Esophagus squamous epithelium (tissue), 5 donors: ENCODE results near the gene OR4F15. TPM values are rescaled to one million over a fixed set of nuclear protein-coding genes. Genes with fewer than 3 reads are reported as not detected.

Source experiments
- DNase-seq: peaks from one replicate; lab custom pipeline; 2025; lab: John Stamatoyannopoulos, UW
- H3K27ac ChIP-seq, 4 donors: fragments of 200-600 bp; sonication (generic); one replicate each; pipeline ENCODE4 v1.5.1; 2016 to 2019; ENCODE audit warnings: mild to moderate bottlenecking in 1 of 4
- H3K27me3 ChIP-seq, 4 donors: fragments of 200-600 bp; sonication (generic); 1 replicate in 3 of 4; 2 replicates in 1 of 4; pipeline versions ENCODE4 v1.5.1 to v1.6.0; 2017 to 2021; ENCODE audit warnings: antibody characterized with exemption in 1 of 4
- H3K36me3 ChIP-seq, 3 donors: fragments of 200-600 bp; sonication (generic); one replicate each; pipeline ENCODE4 v1.5.1; 2016 to 2019
- H3K4me1 ChIP-seq, 3 donors: fragments of 200-600 bp; sonication (generic); one replicate each; pipeline ENCODE4 v1.5.1; 2017 to 2019
- H3K4me3 ChIP-seq, 4 donors: fragments of 200-600 bp; sonication (generic); 1 replicate in 3 of 4; 2 replicates in 1 of 4; pipeline ENCODE4 v1.5.1; 2016 to 2019; ENCODE audit warnings: mild to moderate bottlenecking in 2 of 4, moderate library complexity in 1 of 4
- H3K9me3 ChIP-seq, 3 donors: fragments of 200-600 bp; sonication (generic); one replicate each; pipeline ENCODE4 v1.5.1; 2016 to 2019
- CTCF ChIP-seq, 6 experiments: fragments of 450-650 bp in 4 of 6; fragments of 200-600 bp in 2 of 6; sonication (generic) in 2 of 6; IDR thresholded peaks; one replicate each; pipeline ENCODE4 v1.5.1; 2016 to 2019; ENCODE audit warnings: antibody characterized with exemption in 6 of 6, mild to moderate bottlenecking in 4 of 6, moderate library complexity in 4 of 6
- POLR2A ChIP-seq, 4 donors: fragments of 450-650 bp; IDR thresholded peaks; one replicate each; pipeline ENCODE4 v1.6.1; 2017; ENCODE audit warnings: antibody characterized with exemption in 4 of 4, mild to moderate bottlenecking in 4 of 4, moderate library complexity in 3 of 4
- WGBS, 2 donors: methylation state at CpG; one replicate each; pipeline ENCODE4 v1.1.5; 2018; 5-methylcytosine and 5-hydroxymethylcytosine counted together
- intact Hi-C: fragments of 100-400 bp; cut with DNase I; formaldehyde crosslinking; loops from one replicate; pipeline ENCODE4 v1.15.0; 2022
- total RNA-seq, 4 donors: library from RNA; depleted of rRNA; stranded (reverse); fragments of >200 nt; gene quantifications; one replicate each; pipeline ENCODE4 v1.1.0, GENCODE V29; 2016
- donor health status: DM: yes; HTN: yes; CAD: no.

OR4F15 gene
- total RNA-seq, 4 donors from 2014 or later, result 0.19 TPM; not detected in 3

- intact Hi-C loops, result no loop called here
- 55 to 58% methylated on average over 10 of the region's 10 CpGs for WGBS, 2 donors
These were observed 4.6 kb upstream of the OR4F15 start for GRCh38 chr15:101807345-101807945.

GRCh38 chr15:101808201-101808600, 3.8 kb upstream of the OR4F15 start:
- peaks cover 0 to 7% (median 0%) of the 10 kb centered on the region in 4 donors for H3K27me3 ChIP-seq
- TF ChIP-seq CTCF (IDR thresholded peaks at IDR 0.05) (no peak), POLR2A (IDR thresholded peaks at IDR 0.05) (no peak)
- no peaks in the 10 kb centered on the region for H3K4me1 ChIP-seq
- H3K27ac ChIP-seq, result no peak overlapping the region
- H3K36me3 ChIP-seq, result no peaks in the 10 kb centered on the region
- no peak overlapping the region for H3K4me3 ChIP-seq
- 51 to 63% methylated on average over 2 of the region's 2 CpGs for WGBS, 2 donors
- H3K9me3 ChIP-seq, result no peaks in the 10 kb centered on the region
- no peak for DNase-seq
- intact Hi-C loops, result no loop called here

More at GRCh38 chr15:101807345-101807945, 4.6 kb upstream of the OR4F15 start:
- no peak for DNase-seq
- Histone ChIP-seq H3K36me3 (no peaks in the 10 kb centered on the region), H3K4me1 (no peaks in the 10 kb centered on the region), H3K9me3 (no peaks in the 10 kb centered on the region), H3K27ac (no peak overlapping the region), H3K4me3 (no peak overlapping the region), H3K27me3 (peaks cover 0 to 9% (median 0%) of the 10 kb centered on the region in 4 donors)
- TF ChIP-seq CTCF (IDR thresholded peaks at IDR 0.05), result no peak
- TF ChIP-seq POLR2A (IDR thresholded peaks at IDR 0.05), result no peak

GRCh38 chr15:101810456-101810855, 1.5 kb upstream of the OR4F15 start:
- no peaks in the 10 kb centered on the region for H3K4me1 ChIP-seq
- WGBS, 2 donors, result 71 to 83% methylated on average over 1 of the region's 1 CpG
- no peak for TF ChIP-seq POLR2A (IDR thresholded peaks at IDR 0.05)
- TF ChIP-seq CTCF (IDR thresholded peaks at IDR 0.05), result no peak

GRCh38 chr15:101810876-101811275, 1.1 kb upstream of the OR4F15 start:
- TF ChIP-seq POLR2A (IDR thresholded peaks at IDR 0.05) (no peak), CTCF (IDR thresholded peaks at IDR 0.05) (no peak)
- Histone ChIP-seq H3K27me3 (peaks cover 0 to 5% (median 0%) of the 10 kb centered on the region in 4 donors), H3K4me3 (no peak overlapping the region), H3K4me1 (no peaks in the 10 kb centered on the region), H3K36me3 (no peaks in the 10 kb centered on the region), H3K9me3 (no peaks in the 10 kb centered on the region), H3K27ac (no peak overlapping the region)
- intact Hi-C loops, result no loop called here
- no peak for DNase-seq
- 42 to 48% methylated on average over 3 of the region's 3 CpGs for WGBS, 2 donors

More at GRCh38 chr15:101810456-101810855, 1.5 kb upstream of the OR4F15 start:
- H3K27ac ChIP-seq, result no peak overlapping the region
- no peaks in the 10 kb centered on the region for H3K36me3 ChIP-seq
- intact Hi-C loops, result no loop called here
- DNase-seq, result no peak
- H3K4me3 ChIP-seq, result no peak overlapping the region
- H3K9me3 ChIP-seq, result no peaks in the 10 kb centered on the region
- peaks cover 0 to 5% (median 0%) of the 10 kb centered on the region in 4 donors for H3K27me3 ChIP-seq

GRCh38 chr15:101813803-101814534, 2.0 kb downstream of the OR4F15 start:
- H3K36me3 ChIP-seq, result no peaks in the 10 kb centered on the region
- no peak overlapping the region for H3K27ac ChIP-seq
- no peaks in the 10 kb centered on the region for H3K9me3 ChIP-seq
- H3K4me1 ChIP-seq, result no peaks in the 10 kb centered on the region
- WGBS, 2 donors, result 52 to 61% methylated on average over 3 of the region's 3 CpGs
- TF ChIP-seq CTCF (IDR thresholded peaks at IDR 0.05), result no peak
- TF ChIP-seq POLR2A (IDR thresholded peaks at IDR 0.05), result no peak
- no peaks in the 10 kb centered on the region for H3K27me3 ChIP-seq
- DNase-seq, result no peak
- intact Hi-C loops, result no loop called here
- no peak overlapping the region for H3K4me3 ChIP-seq
